ENCODE measurements around the gene PDE11A.

Gene PDE11A

GRCh38 chr2:177599956-177600355 is 472.6 kb downstream of the PDE11A start:
- H3K4me3 ChIP-seq (ENCODE audit: low read length) = no peak overlapping the region
- no peak for DNase-seq (ENCODE audit: low read depth)
- no peak for TF ChIP-seq CTCF (conservative IDR thresholded peaks at IDR 0.05; ENCODE audit: low read length)

- no peak for DNase-seq (ENCODE audit: low read depth)
- no peak overlapping the region for H3K4me3 ChIP-seq (ENCODE audit: low read length)
Measured at GRCh38 chr2:177599139-177599688, 473.4 kb downstream of the PDE11A start.

GRCh38 chr2:177598326-177599138 is 474.0 kb downstream of the PDE11A start:
- peak; percentile 87 for DNase-seq (ENCODE audit: low read depth)
- no peak overlapping the region for H3K4me3 ChIP-seq (ENCODE audit: low read length)
- peak; percentile 8; the same call in 1 of the 2 replicates for TF ChIP-seq CTCF (conservative IDR thresholded peaks at IDR 0.05; ENCODE audit: low read length)

More at GRCh38 chr2:177599139-177599688, 473.4 kb downstream of the PDE11A start:
- no peak for TF ChIP-seq CTCF (conservative IDR thresholded peaks at IDR 0.05; ENCODE audit: low read length)

- H3K4me3 ChIP-seq (ENCODE audit: low read length) = no peak overlapping the region
- no peak for DNase-seq (ENCODE audit: low read depth)
- no peak for TF ChIP-seq CTCF (conservative IDR thresholded peaks at IDR 0.05; ENCODE audit: low read length)
Measured at GRCh38 chr2:177597759-177598158, 474.8 kb downstream of the PDE11A start.

- no peak for DNase-seq (ENCODE audit: low read depth)
Measured at GRCh38 chr2:177596866-177597265, 475.7 kb downstream of the PDE11A start.

GRCh38 chr2:177595126-177595845 is 477.3 kb downstream of the PDE11A start:
- DNase-seq (ENCODE audit: low read depth) = no peak
- TF ChIP-seq CTCF (conservative IDR thresholded peaks at IDR 0.05; ENCODE audit: low read length) = no peak
- no peak overlapping the region for H3K4me3 ChIP-seq (ENCODE audit: low read length)

More at GRCh38 chr2:177596866-177597265, 475.7 kb downstream of the PDE11A start:
- TF ChIP-seq CTCF (conservative IDR thresholded peaks at IDR 0.05; ENCODE audit: low read length) = no peak
- no peak overlapping the region for H3K4me3 ChIP-seq (ENCODE audit: low read length)

Measured in AG10803 (cell line).